ENCODE measurements around the gene GAB4.

Gene GAB4

GRCh38 chr22:16988257-16988656 is 19.8 kb downstream of the GAB4 start:
- DNase-seq (ENCODE audit: low spot score), result no peak

- no peak for DNase-seq (ENCODE audit: low spot score)
Observed at GRCh38 chr22:16987822-16988221, 20.2 kb downstream of the GAB4 start.

DNA sequence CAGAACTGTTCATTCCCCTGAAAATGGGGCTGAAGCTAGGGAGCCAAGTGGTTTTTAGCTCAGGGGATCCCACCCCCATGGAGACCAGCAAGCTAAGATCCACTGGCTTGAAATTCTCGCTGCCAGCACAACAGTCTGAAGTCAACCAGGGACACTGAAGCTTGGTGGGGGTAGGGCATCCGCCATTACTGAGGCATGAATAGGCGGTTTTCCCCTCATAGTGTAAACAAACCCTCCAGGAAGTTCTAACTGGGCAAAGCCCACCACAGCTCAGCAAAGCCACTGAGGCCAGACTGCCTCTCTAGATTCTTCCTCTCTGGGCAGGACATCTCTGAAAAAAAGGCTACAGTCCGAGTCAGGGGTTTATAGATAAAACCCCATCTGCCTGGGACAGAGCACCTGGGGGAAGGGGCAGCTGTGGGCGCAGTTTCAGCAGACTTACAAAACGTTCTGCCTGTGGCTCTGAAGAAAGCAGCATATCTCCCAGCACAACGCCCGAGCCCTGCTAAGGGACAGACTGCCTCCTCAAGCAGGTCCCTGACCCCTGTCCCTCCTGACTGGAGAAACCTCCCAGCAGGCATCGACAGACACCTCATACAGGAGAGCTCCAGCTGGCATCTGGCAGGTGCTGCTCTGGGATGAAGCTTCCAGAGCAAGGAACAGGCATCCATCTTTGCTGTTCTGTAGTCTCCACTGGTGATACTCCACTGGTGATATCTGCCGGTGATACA is 32.7 kb downstream of the GAB4 start:
- DNase-seq (ENCODE audit: low spot score), result no peak

GRCh38 chr22:16974298-16975084 is 33.5 kb downstream of the GAB4 start:
- no peak for DNase-seq (ENCODE audit: low spot score)

DNA sequence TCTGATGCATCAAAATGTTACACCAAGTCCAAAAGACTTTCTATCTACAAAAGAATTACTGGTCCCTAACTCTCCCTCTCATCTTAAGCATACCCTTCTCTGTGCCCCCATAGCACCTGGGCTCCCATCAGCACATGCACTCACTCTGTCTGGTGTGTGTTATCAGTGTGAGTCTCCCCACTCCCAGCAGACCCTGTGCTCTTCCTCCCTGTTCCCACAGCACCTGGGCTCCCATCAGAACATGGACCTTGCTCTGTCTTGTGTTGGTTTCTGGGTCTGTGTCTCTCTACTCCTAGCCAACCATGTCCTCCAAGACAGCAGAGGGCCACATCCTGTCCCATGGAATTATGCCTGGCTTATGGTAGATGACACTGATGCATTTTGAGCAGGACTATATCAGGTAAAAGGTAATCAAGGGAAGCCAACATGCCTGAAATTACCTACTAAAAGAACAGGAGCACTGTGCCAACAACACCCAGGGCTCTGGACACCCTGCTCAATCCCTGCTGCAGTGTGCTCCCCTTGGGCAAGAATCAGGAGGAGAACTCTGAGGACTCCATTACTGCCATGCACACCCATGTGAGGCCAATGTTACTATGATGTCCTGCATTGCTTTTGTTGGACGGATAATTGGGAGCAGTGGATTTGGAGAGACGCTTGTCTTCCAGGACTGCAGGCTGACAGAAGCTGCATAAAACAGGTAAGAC is 34.3 kb downstream of the GAB4 start:
- no peak for DNase-seq (ENCODE audit: low spot score)

DNA sequence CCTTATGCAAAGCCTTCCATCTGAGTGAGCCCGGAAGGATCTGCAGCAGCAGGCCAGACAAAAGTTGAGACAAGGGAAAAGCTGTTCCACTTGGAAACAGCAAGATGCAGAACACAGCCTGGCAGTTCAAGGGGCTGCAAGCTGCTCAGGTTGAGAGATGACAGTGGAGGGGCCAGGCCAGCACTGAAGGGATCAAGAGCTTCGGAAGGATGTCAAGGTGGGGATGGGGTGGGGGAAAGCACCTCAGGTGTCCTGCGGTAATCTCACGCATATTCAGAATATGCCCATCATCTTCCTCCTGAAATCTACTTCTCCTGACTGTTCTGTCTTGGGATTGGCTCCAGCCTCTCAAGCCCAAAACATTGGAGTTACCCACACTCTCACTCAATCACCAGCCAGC is 35.7 kb downstream of the GAB4 start:
- DNase-seq (ENCODE audit: low spot score), result no peak

DNA sequence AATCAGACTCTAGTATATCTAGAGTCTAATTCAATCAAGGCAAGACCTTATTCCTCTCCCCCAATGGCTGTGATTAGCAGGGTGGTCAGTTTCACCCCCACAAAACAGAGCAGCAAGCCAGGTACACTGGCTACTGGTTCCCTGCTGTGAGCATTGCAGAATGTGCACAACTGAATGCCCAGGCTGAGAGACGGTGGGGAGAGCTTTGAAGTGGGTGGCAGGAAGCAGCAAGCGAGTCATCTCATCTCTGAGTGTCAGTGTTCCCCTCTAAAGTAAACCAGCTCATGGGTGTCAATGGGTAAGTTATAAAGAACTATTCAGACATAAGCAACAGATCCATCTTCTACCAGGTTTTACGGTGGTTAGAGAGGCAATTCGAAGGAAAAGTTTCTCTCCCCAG is 37.6 kb downstream of the GAB4 start:
- DNase-seq (ENCODE audit: low spot score), result no peak

DNA sequence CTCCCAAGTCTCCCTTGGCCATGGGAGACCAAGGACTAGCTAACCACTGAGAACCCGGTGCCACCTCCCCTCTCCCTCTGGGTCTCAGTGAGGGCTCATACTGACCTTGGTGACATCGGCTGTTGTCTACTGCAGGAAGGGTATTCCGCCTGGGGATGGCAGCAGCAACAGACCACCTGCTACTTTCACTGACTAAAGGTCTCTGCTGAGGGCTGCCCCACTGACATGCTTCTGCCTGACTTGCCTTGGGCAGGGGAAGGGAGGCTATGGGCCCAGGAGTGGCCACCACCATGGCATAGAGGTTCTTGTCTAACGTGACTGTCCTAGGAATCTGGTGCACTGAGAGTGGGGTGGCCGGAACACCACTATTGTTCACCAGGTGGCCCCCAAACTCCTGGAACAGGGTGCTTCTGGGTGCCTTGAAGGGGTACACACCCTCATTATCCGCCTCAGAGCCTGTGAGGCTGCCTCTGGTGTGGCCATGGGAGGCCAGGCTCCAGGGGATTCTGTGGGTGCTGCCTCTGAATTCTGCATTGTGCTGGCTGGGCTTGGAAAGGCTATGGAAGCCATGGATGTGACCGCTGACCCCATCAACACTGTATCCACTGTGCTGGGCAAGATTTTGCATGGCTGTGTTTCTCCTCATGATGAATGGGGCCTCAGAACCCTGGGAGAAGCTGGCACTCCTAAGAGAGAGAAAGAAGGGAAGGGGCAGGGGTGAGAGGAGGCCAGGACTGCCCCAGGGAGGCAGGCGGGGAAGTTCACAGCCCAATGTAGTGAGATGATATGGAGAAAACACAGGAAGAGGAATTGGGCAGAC is 38.3 kb downstream of the GAB4 start:
- DNase-seq (ENCODE audit: low spot score), result no peak

DNA sequence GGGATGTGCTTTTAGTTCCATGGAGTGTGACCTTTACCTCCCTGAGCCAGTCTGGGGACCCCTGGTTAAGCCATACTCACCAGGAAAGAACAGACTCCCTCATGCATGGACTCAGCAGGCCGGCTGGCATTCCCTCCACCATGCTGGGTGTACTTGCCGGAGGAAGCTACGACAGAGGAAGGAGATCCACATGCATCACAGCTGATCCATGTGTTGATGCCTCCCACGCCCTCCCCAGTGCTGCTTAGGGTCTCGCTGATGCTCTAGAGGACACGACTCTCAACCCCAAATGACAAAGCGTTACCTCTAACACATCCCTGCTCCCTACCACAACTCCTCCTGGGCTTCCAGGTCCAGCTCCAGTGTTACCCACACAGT is 39.8 kb downstream of the GAB4 start:
- no peak for DNase-seq (ENCODE audit: low spot score)

GRCh38 chr22:16967453-16968217 is 40.4 kb downstream of the GAB4 start:
- DNase-seq (ENCODE audit: low spot score), result peak; percentile 34

DNA sequence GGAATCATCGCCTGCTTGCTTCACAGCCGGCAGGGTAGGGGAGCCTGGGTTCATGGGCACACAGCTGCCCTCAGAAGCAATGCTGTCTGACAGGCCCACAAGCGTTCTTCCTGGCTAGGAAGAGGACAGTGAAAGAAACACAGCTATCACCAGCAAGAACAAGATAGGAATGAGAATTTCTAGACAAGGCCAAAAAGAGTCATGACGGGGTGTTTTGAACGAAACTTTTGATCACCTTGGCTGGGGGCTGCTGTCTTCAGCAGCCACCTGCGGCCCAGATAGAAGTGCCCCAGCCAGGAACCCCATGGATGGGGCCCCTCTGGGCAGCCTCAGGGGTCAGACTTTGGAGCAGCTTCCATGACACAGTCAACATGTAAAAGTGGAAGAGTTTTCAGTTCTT is 41.8 kb downstream of the GAB4 start:
- no peak for DNase-seq (ENCODE audit: low spot score)

DNA sequence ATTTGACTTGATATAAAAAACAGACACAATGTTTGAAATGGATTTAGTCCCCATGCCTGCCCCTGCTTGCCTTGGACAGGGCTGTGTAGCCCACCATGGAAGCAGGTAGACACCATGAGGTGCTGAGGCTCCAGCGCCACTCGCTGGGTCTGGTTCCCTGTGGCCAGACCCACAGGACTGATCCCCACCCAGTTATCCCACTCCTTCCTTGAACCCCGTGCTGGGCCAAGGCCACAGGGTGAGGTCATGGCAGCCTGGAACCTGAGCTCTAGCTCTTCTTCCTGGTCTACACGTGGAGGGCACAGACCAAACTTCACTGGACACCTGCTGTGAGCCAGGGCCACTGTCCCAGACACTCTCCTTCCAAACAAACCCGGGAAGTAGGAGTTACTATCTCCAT is 42.5 kb downstream of the GAB4 start:
- peak; percentile 28 for DNase-seq (ENCODE audit: low spot score)

DNA sequence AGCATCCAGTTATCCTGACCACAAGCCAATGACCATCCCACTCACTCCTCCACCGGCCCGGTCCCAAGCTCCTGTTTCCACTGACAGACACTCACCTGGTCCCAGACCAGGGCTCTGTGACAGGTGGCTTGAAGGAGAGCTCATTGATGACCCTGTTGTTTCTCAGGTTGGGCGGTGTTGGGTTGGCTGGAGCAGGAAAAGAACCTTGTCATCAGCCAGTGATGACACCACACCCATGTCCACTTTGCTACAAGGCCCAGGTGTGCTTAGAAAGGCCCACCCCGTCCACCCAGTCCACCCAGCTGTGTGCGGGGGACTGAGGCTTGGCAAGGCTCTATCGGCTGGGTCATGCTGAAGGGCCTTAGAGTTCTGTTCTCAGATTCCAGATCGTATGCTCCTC is 42.9 kb downstream of the GAB4 start:
- DNase-seq (ENCODE audit: low spot score), result no peak

DNA sequence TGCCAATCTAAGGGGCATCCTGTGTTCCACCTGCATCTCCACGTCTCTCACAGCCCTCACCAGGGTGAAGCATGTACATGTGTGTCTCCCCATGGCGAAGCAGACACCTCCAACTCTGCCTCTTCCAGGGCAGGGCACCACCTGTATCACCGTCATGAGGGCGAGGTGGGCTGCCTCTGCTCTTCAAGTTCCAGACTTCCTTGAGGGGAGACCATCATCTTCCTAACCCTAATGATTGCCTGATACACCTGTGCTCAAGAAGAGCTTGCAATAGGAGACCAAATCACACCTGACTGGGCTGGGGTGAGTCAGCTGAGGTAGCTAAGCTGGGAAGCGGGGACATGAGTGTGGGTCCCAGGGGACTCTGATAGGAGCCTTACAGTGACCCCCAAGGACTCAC is 43.7 kb downstream of the GAB4 start:
- no peak for DNase-seq (ENCODE audit: low spot score)

DNA sequence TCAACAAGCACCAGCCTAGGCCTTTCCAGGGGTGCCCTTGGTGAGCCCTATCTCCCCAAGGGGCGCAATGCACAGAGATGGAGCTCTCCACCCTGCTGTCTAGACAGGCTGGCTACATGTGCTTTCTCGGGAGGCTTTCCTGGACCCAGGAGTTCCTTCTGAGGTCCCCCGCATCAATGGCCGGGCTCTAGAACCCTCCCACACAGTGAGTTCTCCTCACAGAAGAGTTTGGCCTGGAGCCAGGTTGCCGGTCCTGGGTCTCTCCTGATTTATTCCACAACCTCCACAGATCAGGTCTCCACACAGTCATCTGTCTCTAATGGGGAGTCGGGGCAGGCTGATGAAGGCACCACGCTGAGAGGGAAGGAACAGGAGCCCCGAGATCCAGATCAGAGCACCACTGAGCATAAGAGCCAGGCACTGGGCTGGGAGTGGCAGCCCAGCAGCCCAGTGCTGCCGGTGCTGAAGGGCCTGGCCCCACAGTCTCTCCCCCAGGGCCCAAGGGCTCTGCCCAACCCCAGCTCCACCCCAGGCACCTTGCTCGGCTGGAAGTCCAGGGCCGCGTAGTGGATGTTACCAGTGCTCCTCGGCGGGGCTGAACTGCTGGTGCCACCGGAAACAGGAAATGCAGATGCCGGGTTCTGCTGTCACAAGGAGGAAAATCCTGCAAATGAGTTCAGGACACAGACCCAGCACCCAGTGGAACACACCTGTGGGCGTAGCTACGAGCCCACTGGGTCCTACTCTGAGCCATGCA is 44.7 kb downstream of the GAB4 start:
- no peak for DNase-seq (ENCODE audit: low spot score)

DNA sequence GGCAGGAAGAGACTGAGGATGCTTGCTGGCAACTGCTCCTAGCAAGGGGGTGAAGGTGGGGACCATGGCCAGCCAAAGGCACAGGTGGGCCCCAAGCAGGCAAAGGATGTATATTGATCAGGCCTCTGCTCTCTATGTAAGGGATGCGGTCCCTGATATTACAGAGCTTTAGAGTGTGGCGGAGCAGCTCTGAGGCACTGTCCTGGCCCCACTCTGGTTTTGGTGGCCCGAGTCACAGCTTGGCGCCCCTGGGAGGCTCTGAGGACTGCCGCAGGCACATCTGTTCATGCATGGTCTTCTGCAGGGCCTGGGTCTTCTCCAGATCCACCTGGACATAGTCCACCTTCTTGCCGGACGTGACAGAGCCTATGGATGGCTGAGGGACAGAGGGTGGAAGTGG is 45.5 kb downstream of the GAB4 start:
- no peak for DNase-seq (ENCODE audit: low spot score)

GRCh38 chr22:16961477-16962186 is 46.4 kb downstream of the GAB4 start:
- no peak for DNase-seq (ENCODE audit: low spot score)

DNA sequence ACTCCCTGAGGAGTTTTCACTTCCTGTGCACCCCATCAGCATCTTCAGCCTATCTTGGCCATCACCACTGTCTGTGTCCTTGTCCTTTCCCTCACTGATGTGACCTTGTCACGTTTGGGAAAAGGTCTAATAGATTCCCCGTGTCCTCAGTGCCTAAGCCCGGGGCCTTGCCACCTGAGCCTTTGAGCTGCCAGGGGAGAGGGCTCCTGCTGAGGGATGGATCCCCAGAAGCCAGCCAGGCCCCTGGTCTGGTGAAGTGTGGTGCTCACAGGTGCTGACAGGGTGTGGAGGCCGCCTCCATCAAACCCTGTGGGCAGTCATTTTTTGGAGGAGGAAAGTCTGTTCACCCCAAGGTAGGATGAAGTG is 47.2 kb downstream of the GAB4 start:
- peak; percentile 53 for DNase-seq (ENCODE audit: low spot score)

DNA sequence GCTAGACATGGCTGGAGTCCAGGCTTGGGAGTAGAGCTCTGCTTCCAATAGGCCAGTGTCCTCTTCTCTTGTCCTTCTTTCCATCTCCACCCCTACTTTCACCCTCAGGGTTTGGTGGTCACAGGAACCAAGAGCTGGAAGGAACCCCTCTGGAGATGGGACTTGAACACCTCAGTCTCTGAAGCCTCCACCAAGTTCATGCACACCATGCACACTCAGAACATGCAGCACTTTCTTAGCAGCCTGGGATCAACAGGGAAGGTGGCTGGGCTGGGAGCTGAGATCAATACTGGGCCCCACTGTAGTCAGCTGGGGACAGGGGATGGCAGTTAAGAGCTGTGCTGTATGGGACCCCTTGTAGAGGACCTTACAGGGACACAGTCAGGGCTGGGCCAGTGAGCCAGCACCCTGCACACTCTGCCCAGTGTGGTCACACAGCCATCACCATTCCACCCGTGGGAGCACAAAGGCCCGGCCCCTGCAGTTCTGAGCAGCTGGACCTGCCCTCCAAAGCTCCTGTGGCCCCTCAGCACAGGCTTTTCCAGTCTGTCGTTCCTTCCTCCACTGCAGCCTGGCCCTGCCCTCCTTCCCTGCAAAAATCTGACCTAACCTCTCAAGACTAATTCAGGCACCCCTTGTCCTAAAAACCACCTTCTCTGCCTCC is 47.7 kb downstream of the GAB4 start:
- no peak for DNase-seq (ENCODE audit: low spot score)

All from left forelimb (tissue), 1 donor.